Neural cell (in vitro differentiated cells): ENCODE results near the gene PCDHA4. TPM values are rescaled to one million over a fixed set of nuclear protein-coding genes. Genes with fewer than 3 reads are reported as not detected.
"Not testable (repeated sequence)": the region's sequence is repeated elsewhere in the genome, so short reads cannot be mapped to it uniquely, and the experiment has no call there.

Source experiments
- H2AFZ ChIP-seq: fragments of 200-600, 300-800 bp; sonication (generic), shearing (Covaris generic); 2 replicates; pipeline ENCODE4 v1.6.0; 2014; ENCODE audit warnings: low read depth, mild to moderate bottlenecking, antibody characterized with exemption, low read length, moderate library complexity
- H3F3A ChIP-seq: fragments of 200-600 bp; shearing (Covaris generic); 2 replicates; pipeline ENCODE4 v1.6.1; 2016; ENCODE audit warnings: mild to moderate bottlenecking, moderate library complexity, mixed read lengths, antibody characterized with exemption, low read length; ENCODE audit not compliant: insufficient read depth, poor library complexity, severe bottlenecking
- H3K27ac ChIP-seq: fragments of 200-600, 300-800 bp; sonication (generic), shearing (Covaris generic); 2 replicates; pipeline ENCODE4 v1.5.1; 2014; ENCODE audit warnings: mild to moderate bottlenecking, low read length, moderate library complexity
- H3K27me3 ChIP-seq: fragments of 300-800, 200-600 bp; sonication (generic), shearing (Covaris generic); 2 replicates; pipeline ENCODE4 v1.6.0; 2014; ENCODE audit warnings: mild to moderate bottlenecking, low read depth, low read length, moderate library complexity; ENCODE audit not compliant: insufficient read depth
- H3K36me3 ChIP-seq: fragments of 300-800, 200-600 bp; sonication (generic), shearing (Covaris generic); 2 replicates; pipeline ENCODE4 v1.5.1; 2014; ENCODE audit warnings: mild to moderate bottlenecking, antibody characterized with exemption, low read length, moderate library complexity; ENCODE audit not compliant: insufficient read depth
- H3K4me2 ChIP-seq: fragments of 300-800, 200-600 bp; sonication (generic), shearing (Covaris generic); 2 replicates; pipeline ENCODE4 v1.6.0; 2014; ENCODE audit warnings: mild to moderate bottlenecking, low read length
- H3K4me3 ChIP-seq: fragments of 300-800, 200-600 bp; sonication (generic), shearing (Covaris generic); 2 replicates; pipeline ENCODE4 v1.5.1; 2014; ENCODE audit warnings: mild to moderate bottlenecking, low read length, moderate library complexity
- H3K79me2 ChIP-seq: fragments of 200-600 bp; shearing (Covaris generic); replicated peaks from 2 replicates; pipeline ENCODE4 v1.6.0; 2014; ENCODE audit warnings: mild to moderate bottlenecking, low read length, moderate library complexity; ENCODE audit not compliant: insufficient read depth
- H3K9ac ChIP-seq: fragments of 300-800, 200-600 bp; sonication (generic), shearing (Covaris generic); 2 replicates; pipeline ENCODE4 v1.6.1; 2016; ENCODE audit warnings: mild to moderate bottlenecking, low read length, mixed read lengths
- H3K9me2 ChIP-seq: fragments of 200-600 bp; shearing (Covaris generic); 2 replicates; pipeline ENCODE4 v1.6.1; 2016; ENCODE audit warnings: mild to moderate bottlenecking, low read length, mixed read lengths; ENCODE audit not compliant: insufficient read depth
- H3K9me3 ChIP-seq: fragments of 200-600, 300-800 bp; sonication (generic), shearing (Covaris generic); 2 replicates; pipeline ENCODE4 v1.6.1; 2016; ENCODE audit warnings: mild to moderate bottlenecking, mixed run types, low read length, moderate library complexity, mixed read lengths
- H4K20me1 ChIP-seq: fragments of 200-600 bp; shearing (Covaris generic); 2 replicates; pipeline ENCODE4 v1.6.1; 2016; ENCODE audit warnings: mild to moderate bottlenecking, mixed run types; ENCODE audit not compliant: insufficient read depth
- EP300 ChIP-seq: fragments of 450-650 bp; conservative IDR thresholded peaks from 2 replicates; pipeline ENCODE4 v1.6.1; 2014; ENCODE audit warnings: antibody characterized with exemption, mild to moderate bottlenecking, moderate library complexity; ENCODE audit not compliant: poor library complexity, severe bottlenecking
- EZH2 ChIP-seq: fragments of 200-600, 300-800 bp; shearing (Covaris generic), sonication (generic); IDR thresholded peaks from 2 replicates; pipeline ENCODE4 v1.6.1; 2014; ENCODE audit warnings: antibody characterized with exemption, low read length, borderline replicate concordance, mild to moderate bottlenecking; ENCODE audit not compliant: insufficient read depth, poor library complexity, severe bottlenecking
- MXI1 ChIP-seq: fragments of 450-650 bp; conservative IDR thresholded peaks from 2 replicates; pipeline ENCODE4 v1.6.1; 2014; ENCODE audit warnings: antibody characterized with exemption, mild to moderate bottlenecking; ENCODE audit not compliant: poor library complexity, severe bottlenecking
- POLR2AphosphoS5 ChIP-seq: IDR thresholded peaks from 2 replicates; pipeline ENCODE4 v1.6.1; 2012
- RAD21 ChIP-seq: fragments of 450-650 bp; conservative IDR thresholded peaks from 2 replicates; pipeline ENCODE4 v1.6.1; 2014; ENCODE audit warnings: antibody characterized with exemption, mild to moderate bottlenecking, moderate library complexity
- SMC3 ChIP-seq: fragments of 450-650 bp; conservative IDR thresholded peaks from 2 replicates; pipeline ENCODE4 v1.6.1; 2014; ENCODE audit warnings: antibody characterized with exemption, mild to moderate bottlenecking, moderate library complexity; ENCODE audit not compliant: poor library complexity
- TAF1 ChIP-seq: IDR thresholded peaks from 2 replicates; pipeline ENCODE4 v1.6.1; 2012; ENCODE audit warnings: low read depth
- polyA plus RNA-seq: library from polyadenylated mRNA; depleted of rRNA; stranded (reverse); fragments of >200 nt; gene quantifications from 2 replicates; pipeline ENCODE4 v1.2.3, GENCODE V29; 2014
- TF ChIP-seq, protein P1 (sequence below): IDR thresholded peaks from 2 replicates; pipeline ENCODE4 v1.6.1; 2012; ENCODE audit warnings: borderline replicate concordance
- TF ChIP-seq, protein P2 (sequence below): fragments of 450-650 bp; IDR thresholded peaks from 2 replicates; pipeline ENCODE4 v1.5.1; 2014; ENCODE audit warnings: antibody characterized with exemption, mild to moderate bottlenecking, moderate library complexity; ENCODE audit not compliant: poor library complexity, severe bottlenecking

PCDHA4 gene
- polyA plus RNA-seq, 1 donor from 2014 or later, result 43.6 TPM

DNA sequence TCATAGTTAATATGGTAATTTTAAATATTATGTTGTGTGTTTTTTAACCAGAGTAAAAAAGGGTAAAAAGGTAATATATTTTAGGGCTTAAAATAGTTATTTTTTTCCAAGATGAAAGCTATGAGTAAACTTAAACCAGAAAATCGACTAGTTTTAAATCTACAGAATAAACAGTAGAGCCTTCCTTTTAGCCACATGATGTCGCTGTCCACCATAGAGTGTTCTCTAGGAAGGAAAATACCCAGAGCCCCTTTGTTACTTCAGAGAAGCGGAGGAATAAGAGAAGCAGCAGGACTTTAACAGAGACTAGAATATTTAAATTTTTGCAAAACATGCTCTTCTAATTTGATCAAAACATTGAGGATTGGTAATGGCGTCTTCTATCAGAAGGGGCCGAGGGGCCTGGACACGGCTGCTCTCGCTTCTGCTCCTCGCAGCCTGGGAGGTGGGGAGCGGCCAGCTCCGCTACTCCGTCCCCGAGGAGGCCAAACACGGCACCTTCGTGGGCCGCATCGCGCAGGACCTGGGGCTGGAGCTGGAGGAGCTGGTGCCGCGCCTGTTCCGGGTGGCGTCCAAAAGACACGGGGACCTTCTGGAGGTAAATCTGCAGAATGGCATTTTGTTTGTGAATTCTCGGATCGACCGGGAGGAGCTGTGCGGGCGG is 12.1 kb upstream of the PCDHA4 start, which contains the start of gene PCDHA2:
Gene PCDHA2 (plus strand): TSS at position 258 of the 664 bp plus-strand sequence.
- H3K4me3 ChIP-seq, result peak within 1 kb of the TSS; percentile 59
- H3K36me3 ChIP-seq, result peaks cover 19% of the 10 kb centered on the region
- no peaks in the 10 kb centered on the region for H4K20me1 ChIP-seq
- peak within 1 kb of the TSS; percentile 52 for H3K9ac ChIP-seq
- peak within 1 kb of the TSS; percentile 58 for H3K27ac ChIP-seq
- TF ChIP-seq MXI1, result no peak
- TF ChIP-seq SMC3, result peak; percentile 57
- TF ChIP-seq TAF1, result no peak
- TF ChIP-seq, protein P1, sequence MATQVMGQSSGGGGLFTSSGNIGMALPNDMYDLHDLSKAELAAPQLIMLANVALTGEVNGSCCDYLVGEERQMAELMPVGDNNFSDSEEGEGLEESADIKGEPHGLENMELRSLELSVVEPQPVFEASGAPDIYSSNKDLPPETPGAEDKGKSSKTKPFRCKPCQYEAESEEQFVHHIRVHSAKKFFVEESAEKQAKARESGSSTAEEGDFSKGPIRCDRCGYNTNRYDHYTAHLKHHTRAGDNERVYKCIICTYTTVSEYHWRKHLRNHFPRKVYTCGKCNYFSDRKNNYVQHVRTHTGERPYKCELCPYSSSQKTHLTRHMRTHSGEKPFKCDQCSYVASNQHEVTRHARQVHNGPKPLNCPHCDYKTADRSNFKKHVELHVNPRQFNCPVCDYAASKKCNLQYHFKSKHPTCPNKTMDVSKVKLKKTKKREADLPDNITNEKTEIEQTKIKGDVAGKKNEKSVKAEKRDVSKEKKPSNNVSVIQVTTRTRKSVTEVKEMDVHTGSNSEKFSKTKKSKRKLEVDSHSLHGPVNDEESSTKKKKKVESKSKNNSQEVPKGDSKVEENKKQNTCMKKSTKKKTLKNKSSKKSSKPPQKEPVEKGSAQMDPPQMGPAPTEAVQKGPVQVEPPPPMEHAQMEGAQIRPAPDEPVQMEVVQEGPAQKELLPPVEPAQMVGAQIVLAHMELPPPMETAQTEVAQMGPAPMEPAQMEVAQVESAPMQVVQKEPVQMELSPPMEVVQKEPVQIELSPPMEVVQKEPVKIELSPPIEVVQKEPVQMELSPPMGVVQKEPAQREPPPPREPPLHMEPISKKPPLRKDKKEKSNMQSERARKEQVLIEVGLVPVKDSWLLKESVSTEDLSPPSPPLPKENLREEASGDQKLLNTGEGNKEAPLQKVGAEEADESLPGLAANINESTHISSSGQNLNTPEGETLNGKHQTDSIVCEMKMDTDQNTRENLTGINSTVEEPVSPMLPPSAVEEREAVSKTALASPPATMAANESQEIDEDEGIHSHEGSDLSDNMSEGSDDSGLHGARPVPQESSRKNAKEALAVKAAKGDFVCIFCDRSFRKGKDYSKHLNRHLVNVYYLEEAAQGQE, result no peak
- no peak for TF ChIP-seq EP300
- no peak for TF ChIP-seq EZH2
- peak; percentile 66 for TF ChIP-seq RAD21
- TF ChIP-seq, protein P2, sequence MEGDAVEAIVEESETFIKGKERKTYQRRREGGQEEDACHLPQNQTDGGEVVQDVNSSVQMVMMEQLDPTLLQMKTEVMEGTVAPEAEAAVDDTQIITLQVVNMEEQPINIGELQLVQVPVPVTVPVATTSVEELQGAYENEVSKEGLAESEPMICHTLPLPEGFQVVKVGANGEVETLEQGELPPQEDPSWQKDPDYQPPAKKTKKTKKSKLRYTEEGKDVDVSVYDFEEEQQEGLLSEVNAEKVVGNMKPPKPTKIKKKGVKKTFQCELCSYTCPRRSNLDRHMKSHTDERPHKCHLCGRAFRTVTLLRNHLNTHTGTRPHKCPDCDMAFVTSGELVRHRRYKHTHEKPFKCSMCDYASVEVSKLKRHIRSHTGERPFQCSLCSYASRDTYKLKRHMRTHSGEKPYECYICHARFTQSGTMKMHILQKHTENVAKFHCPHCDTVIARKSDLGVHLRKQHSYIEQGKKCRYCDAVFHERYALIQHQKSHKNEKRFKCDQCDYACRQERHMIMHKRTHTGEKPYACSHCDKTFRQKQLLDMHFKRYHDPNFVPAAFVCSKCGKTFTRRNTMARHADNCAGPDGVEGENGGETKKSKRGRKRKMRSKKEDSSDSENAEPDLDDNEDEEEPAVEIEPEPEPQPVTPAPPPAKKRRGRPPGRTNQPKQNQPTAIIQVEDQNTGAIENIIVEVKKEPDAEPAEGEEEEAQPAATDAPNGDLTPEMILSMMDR, result peak; percentile 61
- TF ChIP-seq POLR2AphosphoS5, result no peak
- H3K27me3 ChIP-seq, result no peaks in the 10 kb centered on the region
- H3K9me2 ChIP-seq, result no peaks in the 10 kb centered on the region
- no peak within 1 kb of the TSS for H2AFZ ChIP-seq
- H3F3A ChIP-seq, result no peaks in the 10 kb centered on the region
- no peak within 1 kb of the TSS for H3K4me2 ChIP-seq
- H3K79me2 ChIP-seq, result peaks cover 5% of the 10 kb centered on the region
- peaks cover 62% of the 10 kb centered on the region for H3K9me3 ChIP-seq

DNA sequence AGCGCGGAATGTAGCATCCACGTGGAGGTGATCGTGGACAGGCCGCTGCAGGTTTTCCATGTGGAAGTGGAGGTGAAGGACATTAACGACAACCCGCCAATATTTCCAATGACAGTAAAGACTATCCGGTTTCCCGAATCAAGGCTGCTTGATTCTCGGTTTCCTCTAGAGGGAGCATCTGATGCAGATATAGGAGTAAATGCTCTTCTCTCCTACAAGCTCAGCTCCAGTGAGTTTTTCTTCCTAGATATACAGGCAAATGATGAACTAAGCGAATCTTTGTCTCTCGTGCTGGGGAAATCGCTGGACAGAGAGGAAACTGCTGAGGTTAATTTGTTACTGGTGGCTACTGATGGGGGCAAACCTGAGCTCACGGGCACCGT is 11.6 kb upstream of the PCDHA4 start:
- Histone ChIP-seq H3K4me3 (peak overlapping the region; percentile 59), H3K9ac (peak overlapping the region; percentile 52), H3K36me3 (peaks cover 19% of the 10 kb centered on the region), H3K27ac (peak overlapping the region; percentile 58), H3F3A (no peaks in the 10 kb centered on the region), H3K27me3 (no peaks in the 10 kb centered on the region), H2AFZ (no peak overlapping the region), H3K9me3 (peaks cover 64% of the 10 kb centered on the region), H3K9me2 (no peaks in the 10 kb centered on the region), H4K20me1 (no peaks in the 10 kb centered on the region), H3K79me2 (peaks cover 5% of the 10 kb centered on the region), H3K4me2 (no peak overlapping the region)
- TF ChIP-seq, protein P2, result peak; percentile 28
- TF ChIP-seq, protein P1, result no peak

DNA sequence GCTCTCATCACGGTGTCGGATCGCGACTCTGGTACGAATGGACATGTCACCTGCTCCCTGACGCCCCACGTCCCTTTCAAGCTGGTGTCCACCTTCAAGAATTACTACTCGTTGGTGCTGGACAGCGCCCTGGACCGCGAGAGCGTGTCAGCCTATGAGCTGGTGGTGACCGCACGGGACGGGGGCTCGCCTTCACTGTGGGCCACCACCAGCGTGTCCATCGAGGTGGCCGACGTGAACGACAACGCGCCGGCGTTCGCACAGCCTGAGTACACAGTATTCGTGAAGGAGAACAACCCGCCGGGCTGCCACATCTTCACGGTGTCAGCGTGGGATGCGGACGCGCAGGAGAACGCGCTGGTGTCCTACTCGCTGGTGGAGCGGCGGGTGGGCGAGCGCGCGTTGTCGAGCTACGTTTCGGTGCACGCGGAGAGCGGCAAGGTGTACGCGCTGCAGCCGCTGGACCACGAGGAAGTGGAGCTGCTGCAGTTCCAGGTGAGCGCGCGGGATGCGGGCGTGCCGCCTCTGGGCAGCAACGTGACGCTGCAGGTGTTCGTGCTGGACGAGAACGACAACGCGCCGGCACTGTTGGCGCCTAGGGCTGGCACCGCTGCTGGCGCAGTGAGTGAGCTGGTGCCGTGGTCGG is 10.7 kb upstream of the PCDHA4 start:
- not testable (repeated sequence) for H2AFZ ChIP-seq, H3K9me2 ChIP-seq, H3K27ac ChIP-seq, H3K9ac ChIP-seq, H3K79me2 ChIP-seq, H3K4me2 ChIP-seq, H4K20me1 ChIP-seq, H3K27me3 ChIP-seq, H3F3A ChIP-seq
- peak overlapping the region; percentile 59 for H3K4me3 ChIP-seq
- H3K36me3 ChIP-seq, result peaks cover 22% of the 10 kb centered on the region
- H3K9me3 ChIP-seq, result peaks cover 69% of the 10 kb centered on the region
